GM21529 (cell line): ENCODE results near the gene TOGARAM1.

ENCODE experiments used
- ATAC-seq: cut with Tn5 transposase; IDR thresholded peaks from one replicate; pipeline ENCODE4 v1.9.1; 2021; ENCODE audit not compliant: unreplicated experiment

The TOGARAM1 gene

DNA sequence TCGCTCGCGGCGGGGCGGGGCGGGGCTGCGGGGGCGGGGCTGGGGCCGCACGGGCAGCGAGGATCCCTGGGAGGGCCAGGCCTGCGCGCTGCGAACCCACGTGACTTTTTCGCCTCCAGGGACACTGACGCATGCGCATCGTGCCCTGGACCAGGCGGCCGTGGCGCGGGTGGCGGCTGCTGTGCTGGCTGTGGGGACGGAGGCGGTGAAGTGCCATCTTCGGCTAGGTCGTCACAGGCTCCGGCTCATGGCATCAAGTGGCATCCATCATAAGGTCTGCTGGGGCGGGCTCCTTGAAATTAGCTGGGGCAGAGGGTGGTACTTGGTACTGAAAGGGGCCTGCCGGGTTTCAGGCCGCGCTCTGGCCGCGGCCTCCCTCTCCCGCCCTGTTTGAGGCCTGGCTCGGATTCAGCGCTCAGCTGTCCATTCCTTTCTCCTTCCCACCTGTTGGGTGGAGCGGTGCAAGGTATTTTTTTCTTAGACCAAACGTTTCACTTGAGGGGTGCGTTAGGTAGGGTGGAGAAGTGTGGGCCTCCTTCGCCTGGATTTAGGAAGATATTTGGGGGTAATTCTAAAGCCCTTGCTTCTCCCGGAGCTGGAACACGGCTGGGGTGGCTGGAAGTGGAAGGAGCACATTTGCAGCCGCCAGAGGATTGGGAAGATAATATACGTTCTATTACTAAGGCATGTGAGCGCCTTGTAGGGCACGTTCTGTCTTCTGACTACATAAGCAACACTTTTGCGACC, 122.2 kb downstream of the TOGARAM1 start, which contains the start of gene PRPF39:
PRPF39 (plus strand) TSS at position 141 of the 747 bp plus-strand sequence. CDS start 11,124 bp downstream, outside the sequence.
- ATAC-seq, result peak; percentile 85

DNA sequence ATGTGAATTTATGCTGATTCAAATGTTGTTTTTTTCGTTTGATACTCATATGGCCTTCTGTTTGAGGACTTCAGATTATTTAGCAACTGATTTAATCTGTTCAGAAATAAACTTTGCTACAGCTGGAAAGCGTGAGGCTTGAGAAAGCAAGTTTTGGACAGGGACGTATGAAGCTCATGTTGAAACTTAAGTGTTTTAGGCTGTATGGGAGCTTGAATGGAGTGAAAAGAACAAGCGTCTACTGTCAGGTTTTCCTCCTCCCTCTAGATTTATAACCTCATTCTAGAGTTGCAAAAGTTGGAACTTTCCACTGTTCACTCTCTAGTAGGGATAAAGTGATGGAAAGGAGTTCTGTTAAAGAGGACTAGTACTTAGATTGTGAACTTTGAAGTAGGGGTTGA, 123.0 kb downstream of the TOGARAM1 start:
- ATAC-seq, result no peak

GRCh38 chr14:45089813-45090212, 127.8 kb downstream of the TOGARAM1 start:
- peak; percentile 81 for ATAC-seq

DNA sequence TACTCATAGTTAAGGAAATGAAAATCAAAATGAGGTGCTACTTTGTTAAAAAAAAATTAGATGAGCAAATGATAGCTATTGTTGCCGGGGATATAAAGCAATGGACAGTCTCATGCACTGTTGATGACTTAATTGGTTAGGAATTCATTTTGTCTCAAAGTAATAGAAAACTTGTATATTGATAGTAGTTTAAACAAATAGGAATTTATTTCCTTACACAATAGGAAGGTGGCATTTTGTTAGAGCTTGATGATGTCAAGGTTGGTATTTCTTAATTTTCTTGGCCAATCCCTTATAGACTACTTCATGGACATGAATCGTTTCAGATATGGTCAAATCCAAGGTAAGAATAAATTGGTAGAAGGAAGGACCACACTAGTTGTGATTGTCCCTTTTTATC, 129.7 kb downstream of the TOGARAM1 start:
- ATAC-seq, result no peak

DNA sequence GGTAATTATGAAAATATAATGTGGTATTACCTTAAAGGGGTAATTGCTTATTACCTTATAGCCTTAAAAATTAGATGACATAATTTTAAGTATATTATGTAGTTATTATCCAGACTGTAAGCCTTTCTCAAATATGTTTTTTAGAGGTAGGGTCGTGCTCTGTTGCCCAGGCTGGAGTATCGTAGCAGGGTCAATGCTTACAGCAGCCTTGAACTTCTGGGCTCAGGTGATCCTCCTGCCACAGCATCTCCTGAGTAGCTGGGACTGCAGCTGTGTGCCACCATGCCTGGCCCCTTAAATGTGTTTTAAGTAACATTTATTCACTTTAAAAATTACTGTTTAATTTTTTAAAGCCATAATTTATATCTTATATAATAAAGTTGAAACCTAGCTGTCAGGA, 132.3 kb downstream of the TOGARAM1 start:
- ATAC-seq, result no peak

DNA sequence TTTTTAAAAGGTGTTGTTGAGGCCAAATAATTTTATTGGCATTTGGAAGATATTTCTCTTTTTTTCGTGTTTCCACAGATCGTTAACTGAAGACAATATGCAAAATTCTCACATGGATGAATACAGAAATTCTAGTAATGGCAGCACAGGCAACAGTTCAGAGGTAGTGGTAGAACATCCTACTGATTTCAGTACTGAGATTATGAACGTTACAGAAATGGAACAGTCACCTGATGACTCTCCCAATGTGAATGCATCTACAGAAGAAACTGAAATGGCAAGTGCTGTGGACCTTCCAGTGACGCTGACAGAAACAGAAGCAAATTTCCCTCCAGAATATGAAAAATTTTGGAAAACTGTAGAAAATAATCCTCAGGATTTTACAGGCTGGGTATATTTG, 133.2 kb downstream of the TOGARAM1 start:
- peak; percentile 59 for ATAC-seq

DNA sequence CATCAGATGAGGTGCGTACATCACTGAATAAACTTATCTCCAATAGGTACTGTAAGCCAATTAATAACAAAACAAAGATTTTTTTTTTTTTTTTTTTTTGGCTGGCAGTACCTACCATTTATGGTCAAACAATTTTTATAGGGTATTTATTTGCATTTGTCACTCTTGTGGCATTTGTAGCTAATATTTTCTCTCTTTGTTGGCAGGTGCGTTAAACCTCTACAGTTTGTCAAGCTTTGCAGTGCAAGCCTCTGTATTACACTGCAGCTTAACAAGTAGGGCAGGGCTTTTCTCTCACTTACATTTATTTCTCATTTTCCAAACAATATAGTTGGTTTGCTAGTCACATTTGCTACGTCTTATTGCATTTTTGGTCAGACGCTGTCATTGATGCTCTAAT, 134.2 kb downstream of the TOGARAM1 start:
- ATAC-seq, result no peak

GRCh38 chr14:45103806-45104205, 141.8 kb downstream of the TOGARAM1 start:
- ATAC-seq, result no peak

- ATAC-seq, result no peak
Observed at GRCh38 chr14:45104561-45104960, 142.6 kb downstream of the TOGARAM1 start.

DNA sequence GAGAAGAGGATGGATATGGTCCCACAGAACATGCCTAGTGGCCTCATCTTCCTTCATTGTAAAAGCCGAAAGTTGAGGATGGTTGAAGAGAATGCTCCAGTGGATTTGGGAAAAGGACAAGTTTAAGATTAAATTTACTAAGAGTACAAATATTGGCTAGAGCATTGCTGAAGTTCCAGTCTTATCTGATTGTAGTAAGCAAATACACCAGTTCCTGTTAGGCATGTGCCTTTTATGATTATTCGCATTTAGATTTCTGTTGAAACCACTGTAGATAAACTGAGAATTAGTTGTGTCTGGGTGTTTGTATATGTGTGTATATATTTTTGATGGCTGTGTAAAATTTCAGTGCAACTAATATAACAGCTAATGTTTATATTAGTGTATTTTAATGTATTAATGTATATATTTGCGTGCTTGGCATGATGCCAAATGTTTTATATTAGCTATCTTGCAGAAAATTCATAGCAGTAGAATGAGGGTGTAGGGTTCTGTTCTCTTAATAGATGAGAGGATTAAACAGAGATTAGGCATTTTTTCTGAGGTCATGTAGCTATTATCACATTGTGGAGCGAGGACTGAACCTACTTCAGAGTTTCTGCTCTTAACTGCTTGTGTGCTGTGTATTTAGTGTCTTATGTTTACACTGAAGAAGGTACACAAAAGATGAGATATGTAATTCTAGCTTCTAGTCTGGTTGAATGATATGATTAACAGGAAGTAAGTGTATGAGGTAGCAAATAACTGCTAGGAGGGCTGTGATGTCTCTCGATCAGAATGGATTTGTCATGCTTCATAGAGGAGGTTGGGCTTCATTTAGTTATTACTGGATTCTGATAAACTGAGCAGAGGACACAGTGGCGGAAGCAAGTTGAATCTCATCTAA, 151.1 kb downstream of the TOGARAM1 start:
- no peak for ATAC-seq

- no peak for ATAC-seq
Observed at GRCh38 chr14:45114327-45114726, 152.3 kb downstream of the TOGARAM1 start.

DNA sequence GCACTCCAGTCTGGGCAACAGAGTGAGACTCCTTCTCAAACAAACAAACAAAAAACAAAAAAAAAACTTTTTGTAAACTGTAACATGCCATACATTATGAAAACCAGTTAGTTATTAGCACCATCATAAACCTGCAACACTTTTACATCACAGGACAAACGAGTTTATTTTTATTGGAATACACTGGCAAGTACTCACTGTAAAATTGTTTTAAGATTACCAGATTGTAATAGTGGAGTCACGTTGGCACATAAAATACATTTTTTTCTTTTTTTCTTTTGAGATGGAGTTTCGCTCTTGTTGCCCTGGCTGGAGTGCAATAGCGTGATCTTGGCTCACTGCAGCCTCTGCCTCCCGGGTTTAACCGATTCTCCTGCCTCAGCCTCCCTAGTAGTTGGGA, 156.6 kb downstream of the TOGARAM1 start:
- ATAC-seq, result no peak

DNA sequence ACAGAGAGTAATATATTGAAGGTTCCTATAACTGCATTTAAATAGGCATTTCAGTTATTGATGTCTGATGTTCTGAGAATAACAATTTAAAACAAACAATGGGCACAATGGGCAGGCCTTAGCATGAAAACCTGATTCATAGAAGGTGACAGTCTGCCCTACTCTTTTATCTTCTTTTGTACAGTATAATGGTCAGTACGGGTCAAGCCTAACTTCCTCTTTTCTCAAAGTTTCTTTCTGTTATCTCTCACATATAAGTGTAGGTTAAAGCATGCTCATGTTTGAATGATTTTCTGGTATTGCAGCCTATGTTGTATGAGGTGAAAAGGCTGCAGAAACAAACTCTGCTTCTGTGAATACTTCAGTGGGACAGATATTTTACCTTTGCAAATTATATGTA, 158.1 kb downstream of the TOGARAM1 start:
- ATAC-seq, result no peak

- ATAC-seq, result no peak
Observed at GRCh38 chr14:45123271-45123670, 161.3 kb downstream of the TOGARAM1 start.
